H1 (cell line): ENCODE measurements around the gene CLNS1A. TPM values are rescaled to one million over a fixed set of nuclear protein-coding genes. Genes with fewer than 3 reads are reported as not detected.

ENCODE experiments used
- CTCF ChIA-PET: fragments of 300-600 bp; sonication (Branson Sonifier 250); formaldehyde crosslinking; loops from one replicate; lab custom pipeline; 2021; ENCODE audit not compliant: partially characterized antibody; lab: Charles Lee
- POLR2A ChIA-PET: fragments of 300-600 bp; sonication (Branson Sonifier 250); formaldehyde crosslinking; loops from one replicate; lab custom pipeline; 2021; ENCODE audit warnings: inconsistent platforms; ENCODE audit not compliant: partially characterized antibody; lab: Charles Lee
- DNase-seq, 2 experiments: peaks; one replicate each; pipeline versions ENCODE4 v3.0.0 to v3.0.0-alpha.2; 2010 to 2022; ENCODE audit warnings: low spot score in 2 of 2, low read depth in 1 of 2, mixed read lengths in 1 of 2
- FAIRE-seq: peaks from 2 replicates; lab custom pipeline; 2011; peaks lifted over from hg19 to GRCh38; lab: Jason Lieb, UNC
- H2AFZ ChIP-seq: 2 replicates; pipeline ENCODE4 v1.8.1; 2012; ENCODE audit warnings: low read length, inconsistent platforms
- H2AK5ac ChIP-seq: 2 replicates; pipeline ENCODE4 v1.6.1; 2013; ENCODE audit warnings: low read depth, low read length
- H2BK120ac ChIP-seq: replicated peaks from 2 replicates; pipeline ENCODE3; 2013; ENCODE audit warnings: low read depth, low read length, inconsistent platforms
- H2BK12ac ChIP-seq: 2 replicates; pipeline ENCODE4 v1.6.1; 2013; ENCODE audit warnings: low read depth, low read length
- H2BK15ac ChIP-seq: 2 replicates; pipeline ENCODE4 v1.6.1; 2013; ENCODE audit warnings: low read length
- H2BK20ac ChIP-seq: 2 replicates; pipeline ENCODE4 v1.6.1; 2013; ENCODE audit warnings: low read length
- H2BK5ac ChIP-seq: 2 replicates; pipeline ENCODE4 v1.6.1; 2013; ENCODE audit warnings: low read depth, low read length
- H3K14ac ChIP-seq: 2 replicates; pipeline ENCODE4 v1.6.1; 2013; ENCODE audit warnings: inconsistent platforms; ENCODE audit not compliant: insufficient read length
- H3K18ac ChIP-seq: 2 replicates; pipeline ENCODE4 v1.6.1; 2013; ENCODE audit warnings: low read length; ENCODE audit errors: extremely low read depth
- H3K23ac ChIP-seq: 2 replicates; pipeline ENCODE4 v1.6.1; 2013; ENCODE audit warnings: inconsistent platforms; ENCODE audit not compliant: insufficient read length
- H3K23me2 ChIP-seq: 2 replicates; pipeline ENCODE4 v1.6.1; 2013; ENCODE audit warnings: low read depth, low read length
- H3K27ac ChIP-seq: 2 replicates; pipeline ENCODE4 v1.6.1; 2011; ENCODE audit warnings: low read depth, low read length, inconsistent platforms
- H3K27me3 ChIP-seq, 4 experiments: replicated peaks in 1 of 4; 1 replicate in 1 of 4; 2 replicates in 3 of 4; pipeline versions ENCODE4 v1.6.1 to v1.8.1; 2011 to 2013; ENCODE audit warnings: low read length in 3 of 4, mild to moderate bottlenecking in 3 of 4, inconsistent platforms in 2 of 4, mixed read lengths in 2 of 4, moderate library complexity in 1 of 4; ENCODE audit not compliant: control insufficient read depth in 3 of 4, insufficient read depth in 3 of 4; ENCODE audit errors: extremely low read depth in 1 of 4
- H3K36me3 ChIP-seq, 4 experiments: 2 replicates each; pipeline versions ENCODE4 v1.6.1 to v1.8.1; 2011 to 2013; ENCODE audit warnings: mild to moderate bottlenecking in 4 of 4, low read length in 3 of 4, moderate library complexity in 2 of 4, control low read depth in 1 of 4, inconsistent platforms in 1 of 4; ENCODE audit not compliant: insufficient read depth in 4 of 4, control insufficient read depth in 2 of 4
- H3K4ac ChIP-seq: replicated peaks from 2 replicates; pipeline ENCODE3; 2013; ENCODE audit warnings: low read length, low read depth, mixed read lengths, inconsistent platforms; ENCODE audit not compliant: insufficient read length
- H3K4me1 ChIP-seq, 4 experiments: replicated peaks in 1 of 4; 1 replicate in 1 of 4; 2 replicates in 3 of 4; pipeline versions ENCODE4 v1.6.1 to v1.8.1; 2011 to 2013; ENCODE audit warnings: low read length in 3 of 4, inconsistent platforms in 2 of 4, mixed read lengths in 1 of 4; ENCODE audit not compliant: insufficient read depth in 4 of 4, control insufficient read depth in 3 of 4
- H3K4me2 ChIP-seq, 2 experiments: 2 replicates each; pipeline versions ENCODE4 v1.6.1 to v1.8.1; 2011 to 2013; ENCODE audit warnings: low read depth in 2 of 2, low read length in 2 of 2, control low read depth in 1 of 2, inconsistent platforms in 1 of 2, mild to moderate bottlenecking in 1 of 2; ENCODE audit not compliant: insufficient read depth in 1 of 2
- H3K4me3 ChIP-seq, 4 experiments: fragments of 200-600, 300-600 bp in 1 of 4; sonication (generic), shearing (Covaris generic), sonication (Bioruptor Twin) in 1 of 4; 2 replicates each; pipeline versions ENCODE4 v1.5.1 to v1.8.1; 2011 to 2016; ENCODE audit warnings: low read length in 4 of 4, low read depth in 3 of 4, control low read depth in 2 of 4, inconsistent platforms in 2 of 4, mild to moderate bottlenecking in 2 of 4, mixed read lengths in 1 of 4, moderate library complexity in 1 of 4; ENCODE audit not compliant: insufficient read depth in 2 of 4; ENCODE audit errors: extremely low read depth in 1 of 4
- H3K56ac ChIP-seq: replicated peaks from 2 replicates; pipeline ENCODE3; 2013; ENCODE audit warnings: low read depth, mild to moderate bottlenecking, mixed read lengths, low read length, inconsistent platforms; ENCODE audit not compliant: insufficient read length
- H3K79me1 ChIP-seq: 2 replicates; pipeline ENCODE4 v1.6.1; 2013; ENCODE audit warnings: low read depth, low read length, control low read depth
- H3K79me2 ChIP-seq, 2 experiments: 2 replicates each; pipeline versions ENCODE4 v1.6.1 to v1.8.1; 2012 to 2013; ENCODE audit warnings: low read length in 2 of 2, mild to moderate bottlenecking in 2 of 2, inconsistent platforms in 1 of 2; ENCODE audit not compliant: insufficient read depth in 2 of 2, control insufficient read depth in 1 of 2
- H3K9ac ChIP-seq, 4 experiments: replicated peaks in 1 of 4; 1 replicate in 1 of 4; 2 replicates in 3 of 4; pipeline versions ENCODE4 v1.6.1 to v1.8.1; 2011 to 2013; ENCODE audit warnings: low read depth in 3 of 4, low read length in 3 of 4, control low read depth in 2 of 4, mild to moderate bottlenecking in 2 of 4, moderate library complexity in 2 of 4, inconsistent platforms in 1 of 4; ENCODE audit errors: extremely low read depth in 1 of 4
- H3K9me3 ChIP-seq, 2 experiments: 2 replicates each; pipeline versions ENCODE4 v1.6.1 to v1.8.1; 2012 to 2013; ENCODE audit warnings: mild to moderate bottlenecking in 2 of 2, moderate library complexity in 2 of 2, control low read depth in 1 of 2, inconsistent platforms in 1 of 2, low read depth in 1 of 2, low read length in 1 of 2, mixed read lengths in 1 of 2; ENCODE audit not compliant: insufficient read depth in 2 of 2
- H4K20me1 ChIP-seq, 2 experiments: replicated peaks in 1 of 2; 2 replicates each; pipeline versions ENCODE3 to v1.8.1; 2011 to 2013; ENCODE audit warnings: inconsistent platforms in 2 of 2, low read length in 2 of 2, mild to moderate bottlenecking in 1 of 2; ENCODE audit not compliant: insufficient read depth in 2 of 2, control insufficient read depth in 1 of 2
- H4K5ac ChIP-seq: 2 replicates; pipeline ENCODE4 v1.6.1; 2013; ENCODE audit warnings: low read length, low read depth, mixed read lengths, inconsistent platforms; ENCODE audit not compliant: insufficient read length
- H4K8ac ChIP-seq: 2 replicates; pipeline ENCODE4 v1.8.0; 2013; ENCODE audit warnings: mild to moderate bottlenecking, moderate library complexity, low read length, inconsistent platforms; ENCODE audit not compliant: insufficient read depth; ENCODE audit errors: extremely low read depth
- H4K91ac ChIP-seq: replicated peaks from 2 replicates; pipeline ENCODE3; 2013; ENCODE audit warnings: low read length, mixed read lengths, inconsistent platforms; ENCODE audit not compliant: insufficient read length
- BCL11A ChIP-seq, 2 experiments: IDR thresholded peaks; one replicate each; pipeline ENCODE4 v1.6.1; 2011; ENCODE audit warnings: low read depth in 2 of 2, low read length in 2 of 2, mild to moderate bottlenecking in 2 of 2
- SUZ12 ChIP-seq: fragments of 200-600 bp; sonication (generic); IDR thresholded peaks from 2 replicates; pipeline ENCODE4 v1.6.1; 2012; ENCODE audit warnings: mild to moderate bottlenecking, inconsistent platforms, low read length, moderate library complexity, mixed read lengths
- WGBS, 2 experiments: shearing (Covaris generic) in 1 of 2; methylation state at CpG; one replicate each; pipeline versions ENCODE4 v1.1.6 to v1.1.7; 2013 to 2015; ENCODE audit warnings: low lambda C conversion rate in 2 of 2, mixed read lengths in 2 of 2, inconsistent platforms in 1 of 2, low coverage in 1 of 2, missing lambda C conversion rate in 1 of 2; ENCODE audit not compliant: insufficient replicate concordance in 2 of 2, insufficient coverage in 1 of 2, insufficient read length in 1 of 2; ENCODE audit errors: extremely low coverage in 1 of 2, missing lambda C conversion rate in 1 of 2; 5-methylcytosine and 5-hydroxymethylcytosine counted together
- polyA plus RNA-seq, 7 experiments: library from polyadenylated mRNA; depleted of rRNA in 3 of 7; stranded (reverse) in 5 of 7; unstranded in 2 of 7; fragments of >200 nt in 5 of 7; fragments of 200-250 nt in 2 of 7; gene quantifications; 1 replicate in 5 of 7; 2 replicates in 1 of 7; 4 replicates in 1 of 7; pipeline versions ENCODE4 v1.2.1 to v1.2.3, GENCODE V29; 2011 to 2013; ENCODE audit warnings: missing spikeins in 2 of 7, mixed read lengths in 2 of 7
- total RNA-seq: library from RNA; stranded (reverse); fragmentation: NEBNext Ultra II Directional; extraction: Animal tissue kit (Norgen Biotek cat#: 25700); gene quantifications from 2 replicates; pipeline ENCODE4 v1.2.1, GENCODE V29; 2021
- TF ChIP-seq, protein P1 (sequence below): IDR thresholded peaks from 2 replicates; pipeline ENCODE4 v1.6.1; 2012; ENCODE audit warnings: low read length, inconsistent platforms

The CLNS1A gene
- total and polyA plus RNA-seq, 2 of the 8 experiments (the other 6 are each of a cell fraction or from before 2014, with no cell fraction given) = 136 to 177 TPM

DNA sequence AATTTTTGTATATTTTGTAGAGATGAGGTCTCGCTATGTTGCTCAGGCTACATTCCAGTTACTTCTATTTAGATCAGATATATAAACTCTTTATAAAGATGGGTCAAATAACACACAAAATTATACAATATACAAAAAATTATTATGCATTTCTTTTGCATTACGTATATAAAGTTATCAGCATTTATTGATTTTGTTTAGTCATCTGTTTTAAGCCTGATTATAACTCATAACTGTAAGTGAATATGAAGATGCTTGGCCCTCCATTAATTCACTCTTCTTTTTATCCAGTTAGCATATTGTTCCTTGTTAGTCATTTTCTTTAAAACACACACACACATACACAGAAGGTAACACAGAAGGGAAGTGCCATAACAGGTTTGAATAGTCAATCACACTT, 33.3 kb downstream of the CLNS1A start:
- no peak overlapping the region for H3K4me3 ChIP-seq
- no peak overlapping the region for H3K18ac ChIP-seq
- no peak overlapping the region for H2BK12ac ChIP-seq
- no peak overlapping the region for H2BK120ac ChIP-seq
- ChIA-PET POLR2A (interaction anchor here (0.7 kb wide), 1 partner anchor 26 kb away, joined by 3 read pairs; no protein-coding TSS in a partner anchor), CTCF (interaction anchor here (1.2 to 1.8 kb wide), 2 partner anchors 9 to 134 kb away, joined by 4 to 6 read pairs; no protein-coding TSS in a partner anchor)
- peaks cover 0 to 29% (median 9%) of the 10 kb centered on the region in 4 experiments; a peak in 3 of 8 replicates for H3K36me3 ChIP-seq
- no peak overlapping the region for H3K56ac ChIP-seq
- TF ChIP-seq BCL11A (IDR thresholded peaks at IDR 0.05; ENCODE audit: low read depth in 2 of 2, low read length in 2 of 2) (no peak), SUZ12 (no peak)
- TF ChIP-seq, protein P1, sequence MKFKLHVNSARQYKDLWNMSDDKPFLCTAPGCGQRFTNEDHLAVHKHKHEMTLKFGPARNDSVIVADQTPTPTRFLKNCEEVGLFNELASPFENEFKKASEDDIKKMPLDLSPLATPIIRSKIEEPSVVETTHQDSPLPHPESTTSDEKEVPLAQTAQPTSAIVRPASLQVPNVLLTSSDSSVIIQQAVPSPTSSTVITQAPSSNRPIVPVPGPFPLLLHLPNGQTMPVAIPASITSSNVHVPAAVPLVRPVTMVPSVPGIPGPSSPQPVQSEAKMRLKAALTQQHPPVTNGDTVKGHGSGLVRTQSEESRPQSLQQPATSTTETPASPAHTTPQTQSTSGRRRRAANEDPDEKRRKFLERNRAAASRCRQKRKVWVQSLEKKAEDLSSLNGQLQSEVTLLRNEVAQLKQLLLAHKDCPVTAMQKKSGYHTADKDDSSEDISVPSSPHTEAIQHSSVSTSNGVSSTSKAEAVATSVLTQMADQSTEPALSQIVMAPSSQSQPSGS = no peak
- H2BK15ac ChIP-seq = no peak overlapping the region
- no peaks in the 10 kb centered on the region; a peak in 1 of 7 replicates for H3K4me1 ChIP-seq
- no peak overlapping the region for H4K91ac ChIP-seq
- H3K79me2 ChIP-seq = no peaks in the 10 kb centered on the region
- H2AK5ac ChIP-seq = no peak overlapping the region
- H3K9ac ChIP-seq = no peak overlapping the region
- H3K9me3 ChIP-seq = no peaks in the 10 kb centered on the region
- FAIRE-seq (no peak), DNase-seq (no peak)
- H2BK20ac ChIP-seq = no peak overlapping the region
- no peaks in the 10 kb centered on the region for H3K23me2 ChIP-seq
- H3K27ac ChIP-seq = no peak overlapping the region
- H3K14ac ChIP-seq = no peak overlapping the region
- H3K27me3 ChIP-seq = no peaks in the 10 kb centered on the region
- H4K20me1 ChIP-seq = peaks cover 0 to 2% of the 10 kb centered on the region in 2 experiments
- no peak overlapping the region for H4K5ac ChIP-seq
- H3K79me1 ChIP-seq = no peaks in the 10 kb centered on the region
- H3K4ac ChIP-seq = no peak overlapping the region
- 92% methylated on average over 2 of the region's 2 CpGs; no CpG with 5 or more reads in 1 of the 2 experiments for WGBS, 2 experiments
- no peak overlapping the region for H4K8ac ChIP-seq
- no peak overlapping the region for H2AFZ ChIP-seq
- H3K4me2 ChIP-seq = no peak overlapping the region
- no peak overlapping the region for H3K23ac ChIP-seq
- no peak overlapping the region for H2BK5ac ChIP-seq
